Measurements from ENCODE around the gene RTKN. TPM values are rescaled to one million over a fixed set of nuclear protein-coding genes. Genes with fewer than 3 reads are reported as not detected.

The RTKN gene
- total RNA-seq, 1 experiment from 2014 or later: 128 TPM

- no peak for DNase-seq (ENCODE audit: low spot score)
Observed at GRCh38 chr2:74439373-74439772, 2.4 kb downstream of the RTKN start.

- DNase-seq (ENCODE audit: low spot score): no peak
Observed at GRCh38 chr2:74438248-74438647, 3.5 kb downstream of the RTKN start.

GRCh38 chr2:74436848-74437695 lies 4.7 kb downstream of the RTKN start:
- no peak for DNase-seq (ENCODE audit: low spot score)

GRCh38 chr2:74436111-74436805 lies 5.5 kb downstream of the RTKN start:
- no peak for DNase-seq (ENCODE audit: low spot score)

GRCh38 chr2:74430502-74430901 lies 11.2 kb downstream of the RTKN start:
- no peak for DNase-seq (ENCODE audit: low spot score)

GRCh38 chr2:74429487-74430451 lies 12.0 kb downstream of the RTKN start:
- DNase-seq (ENCODE audit: low spot score): peak; percentile 52

GRCh38 chr2:74428675-74429074 lies 13.1 kb downstream of the RTKN start:
- no peak for DNase-seq (ENCODE audit: low spot score)

- DNase-seq (ENCODE audit: low spot score): no peak
Observed at GRCh38 chr2:74427551-74427950, 14.2 kb downstream of the RTKN start.

- DNase-seq (ENCODE audit: low spot score): no peak
Observed at GRCh38 chr2:74426181-74426758, 15.5 kb downstream of the RTKN start.

GRCh38 chr2:74425523-74425922 lies 16.2 kb downstream of the RTKN start:
- DNase-seq (ENCODE audit: low spot score): peak; percentile 30

- DNase-seq (ENCODE audit: low spot score): no peak
Observed at GRCh38 chr2:74424995-74425406, 16.7 kb downstream of the RTKN start.

GRCh38 chr2:74424139-74424992 lies 17.4 kb downstream of the RTKN start:
- no peak for DNase-seq (ENCODE audit: low spot score)

GRCh38 chr2:74423231-74424095 lies 18.3 kb downstream of the RTKN start:
- DNase-seq (ENCODE audit: low spot score): no peak

- DNase-seq (ENCODE audit: low spot score): peak; percentile 93
Observed at GRCh38 chr2:74421221-74421870, 20.4 kb downstream of the RTKN start, which contains the start of the genes C2orf81 and WDR54. Gene C2orf81, minus strand, starts transcription at chr2:74421619. Its CDS starts 59 bp downstream, at chr2:74421560. Gene WDR54, plus strand, starts transcription at chr2:74421730. Its CDS starts 424 bp downstream, at chr2:74422154.

GRCh38 chr2:74420443-74421103 lies 21.2 kb downstream of the RTKN start:
- peak; percentile 23 for DNase-seq (ENCODE audit: low spot score)

- DNase-seq (ENCODE audit: low spot score): no peak
Observed at GRCh38 chr2:74420006-74420405, 21.7 kb downstream of the RTKN start.

GRCh38 chr2:74419345-74419744 lies 22.4 kb downstream of the RTKN start:
- DNase-seq (ENCODE audit: low spot score): no peak

GRCh38 chr2:74418312-74418711 lies 23.4 kb downstream of the RTKN start:
- DNase-seq (ENCODE audit: low spot score): no peak
